ENCODE data around the gene ZFP36L1.
"Not testable (repeated sequence)": the region's sequence is repeated elsewhere in the genome, so short reads cannot be mapped to it uniquely, and the experiment has no call there.

The ZFP36L1 gene

DNA sequence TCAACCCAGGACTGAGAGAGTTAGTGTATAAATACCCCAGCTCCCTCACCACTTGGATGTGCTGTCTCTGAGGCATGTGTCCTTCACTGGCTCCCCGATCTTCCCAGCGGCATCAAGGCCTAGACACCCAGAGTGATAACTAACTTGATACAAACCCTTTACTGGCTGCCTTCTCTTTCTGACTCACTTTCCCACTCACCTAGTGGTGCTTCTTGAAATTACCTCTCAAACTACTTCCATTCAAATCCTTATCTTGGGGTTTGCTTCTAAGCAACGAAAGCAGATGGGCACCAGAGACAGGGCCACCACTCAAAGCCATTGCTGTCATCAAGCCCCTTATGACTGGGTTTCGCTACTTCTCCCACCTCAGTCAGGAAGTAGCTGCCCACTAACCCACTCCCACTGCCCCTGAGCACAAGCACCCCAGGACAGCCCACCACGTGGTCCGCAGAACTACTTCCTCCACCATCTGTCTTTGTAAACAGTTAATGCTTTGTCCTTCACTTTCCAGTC, 17.2 kb downstream of the ZFP36L1 start:
- in situ Hi-C loops (cut with HindIII; ENCODE audit: low pct_ligation_motif_present, low pct_unique_long_range_greater_than_20kb, low sequenced_read_pairs) = no loop called here
- no peak for DNase-seq

GRCh38 chr14:68774771-68775613, 17.9 kb downstream of the ZFP36L1 start:
- in situ Hi-C loops (cut with HindIII; ENCODE audit: low pct_ligation_motif_present, low pct_unique_long_range_greater_than_20kb, low sequenced_read_pairs) = no loop called here
- no peak for DNase-seq

DNA sequence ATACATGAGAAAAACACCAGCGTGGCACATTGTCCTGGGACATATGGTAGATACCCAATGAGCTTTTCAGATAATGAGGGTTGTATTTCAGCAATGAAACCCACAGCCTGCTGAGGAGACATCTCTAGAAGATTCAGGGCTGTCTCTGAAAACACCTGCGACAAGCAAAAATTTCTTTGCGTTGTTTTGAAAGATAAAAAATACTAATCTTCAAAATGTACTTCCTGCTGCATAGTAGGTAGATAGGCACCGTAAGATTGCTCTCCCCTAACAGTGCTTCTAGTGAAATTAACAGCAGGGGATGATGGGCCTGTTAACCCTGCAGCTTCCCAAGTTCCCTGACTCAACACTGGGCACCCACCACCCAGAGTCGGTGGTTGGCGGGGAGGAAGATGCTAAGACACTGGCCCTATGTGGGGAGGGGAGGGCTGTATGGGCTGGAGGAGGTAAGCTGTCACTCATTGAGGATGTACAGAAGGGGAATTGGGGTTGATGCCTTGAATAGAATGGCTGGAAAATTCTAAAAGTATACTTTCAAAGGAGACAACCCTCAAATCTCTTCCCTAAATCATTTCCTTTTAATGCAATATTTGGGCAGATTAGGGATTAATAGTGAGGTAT, 20.0 kb downstream of the ZFP36L1 start:
- in situ Hi-C loops (cut with HindIII; ENCODE audit: low pct_ligation_motif_present, low pct_unique_long_range_greater_than_20kb, low sequenced_read_pairs) = no loop called here

GRCh38 chr14:68771631-68772030, 21.2 kb downstream of the ZFP36L1 start:
- in situ Hi-C loops (cut with HindIII; ENCODE audit: low pct_ligation_motif_present, low pct_unique_long_range_greater_than_20kb, low sequenced_read_pairs) = no loop called here
- DNase-seq = no peak

More for the DNA sequence above, 20.0 kb downstream of the ZFP36L1 start:
- DNase-seq = no peak

DNA sequence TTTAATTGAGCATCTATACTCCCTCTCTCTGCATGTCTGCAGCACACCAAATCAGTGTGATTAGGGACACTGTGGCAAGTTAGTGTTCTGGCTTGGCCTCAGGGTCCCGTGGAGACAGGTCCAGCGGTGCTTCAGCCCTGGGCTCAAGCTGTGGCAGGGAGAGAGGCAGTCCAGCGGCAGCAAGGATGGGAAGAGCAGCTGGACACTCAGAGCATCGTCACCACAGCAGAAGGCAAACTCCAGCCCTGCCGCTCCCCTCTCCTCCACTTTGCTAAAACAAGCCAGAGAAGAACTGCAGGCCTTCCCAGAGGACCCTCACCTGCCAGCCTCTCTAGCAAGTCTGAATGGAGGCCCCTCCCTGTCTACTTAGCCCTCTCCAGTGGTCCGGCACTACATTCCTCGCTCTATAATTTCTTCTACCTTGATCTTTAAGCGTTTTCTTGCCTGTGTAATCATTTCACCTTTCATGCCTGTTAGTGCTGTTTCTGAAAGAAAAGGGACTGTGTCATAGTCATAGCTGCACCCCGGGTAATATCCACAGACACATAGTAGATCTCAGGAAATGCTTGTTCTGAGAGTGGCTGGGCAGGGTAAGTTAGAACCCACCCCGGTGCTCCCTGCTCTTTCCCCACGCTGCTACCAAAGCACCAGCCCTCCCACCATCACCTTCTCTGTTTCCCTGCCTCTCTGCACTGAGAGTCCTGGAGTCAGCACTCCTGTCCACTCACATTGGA, 22.1 kb downstream of the ZFP36L1 start:
- no peak for DNase-seq
- in situ Hi-C loops (cut with HindIII; ENCODE audit: low pct_ligation_motif_present, low pct_unique_long_range_greater_than_20kb, low sequenced_read_pairs) = no loop called here

DNA sequence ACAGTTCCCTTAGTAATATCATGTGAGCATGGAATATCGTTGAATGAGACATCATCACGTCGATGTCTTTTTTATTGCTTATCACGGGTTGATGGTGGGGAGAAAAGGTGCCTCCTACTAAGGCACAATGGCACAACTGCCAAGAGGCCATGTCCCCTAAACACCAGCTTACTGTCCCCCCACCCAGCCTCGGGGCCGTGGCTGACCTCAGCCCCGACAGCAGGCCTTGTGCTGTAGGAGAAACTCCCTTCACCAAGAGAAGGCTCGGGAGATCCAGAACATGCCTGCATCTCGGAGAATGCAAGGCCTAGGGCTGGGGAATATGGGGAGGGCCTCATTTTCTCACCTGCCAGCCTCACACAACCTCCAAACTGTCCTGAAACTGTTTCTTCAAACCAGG, 22.8 kb downstream of the ZFP36L1 start:
- in situ Hi-C loops (cut with HindIII; ENCODE audit: low pct_ligation_motif_present, low pct_unique_long_range_greater_than_20kb, low sequenced_read_pairs) = no loop called here

GRCh38 chr14:68768316-68768715, 24.6 kb downstream of the ZFP36L1 start:
- in situ Hi-C loops (cut with HindIII; ENCODE audit: low pct_ligation_motif_present, low pct_unique_long_range_greater_than_20kb, low sequenced_read_pairs) = no loop called here
- DNase-seq = no peak

More for the DNA sequence above, 22.8 kb downstream of the ZFP36L1 start:
- DNase-seq = no peak

DNA sequence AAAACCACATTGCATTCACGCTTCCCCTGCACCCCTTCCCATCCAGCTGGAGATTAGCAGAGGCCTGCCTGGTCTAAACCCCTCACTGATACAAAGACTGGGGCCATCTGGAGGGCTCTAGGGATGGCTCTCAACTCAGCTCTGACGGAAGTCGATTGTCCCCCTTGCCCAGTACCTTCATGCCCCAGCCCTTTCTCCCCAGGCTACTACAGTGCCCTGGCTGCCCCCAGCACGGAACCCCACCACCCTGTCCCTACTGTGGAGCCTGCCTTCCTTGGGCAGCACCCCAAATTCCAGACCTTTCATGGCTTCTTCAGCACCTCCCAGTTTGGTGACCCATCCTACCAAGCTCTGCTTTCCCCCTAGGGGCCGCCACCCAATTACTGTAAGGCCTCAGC, 25.6 kb downstream of the ZFP36L1 start:
- DNase-seq = no peak
- in situ Hi-C loops (cut with HindIII; ENCODE audit: low pct_ligation_motif_present, low pct_unique_long_range_greater_than_20kb, low sequenced_read_pairs) = no loop called here

DNA sequence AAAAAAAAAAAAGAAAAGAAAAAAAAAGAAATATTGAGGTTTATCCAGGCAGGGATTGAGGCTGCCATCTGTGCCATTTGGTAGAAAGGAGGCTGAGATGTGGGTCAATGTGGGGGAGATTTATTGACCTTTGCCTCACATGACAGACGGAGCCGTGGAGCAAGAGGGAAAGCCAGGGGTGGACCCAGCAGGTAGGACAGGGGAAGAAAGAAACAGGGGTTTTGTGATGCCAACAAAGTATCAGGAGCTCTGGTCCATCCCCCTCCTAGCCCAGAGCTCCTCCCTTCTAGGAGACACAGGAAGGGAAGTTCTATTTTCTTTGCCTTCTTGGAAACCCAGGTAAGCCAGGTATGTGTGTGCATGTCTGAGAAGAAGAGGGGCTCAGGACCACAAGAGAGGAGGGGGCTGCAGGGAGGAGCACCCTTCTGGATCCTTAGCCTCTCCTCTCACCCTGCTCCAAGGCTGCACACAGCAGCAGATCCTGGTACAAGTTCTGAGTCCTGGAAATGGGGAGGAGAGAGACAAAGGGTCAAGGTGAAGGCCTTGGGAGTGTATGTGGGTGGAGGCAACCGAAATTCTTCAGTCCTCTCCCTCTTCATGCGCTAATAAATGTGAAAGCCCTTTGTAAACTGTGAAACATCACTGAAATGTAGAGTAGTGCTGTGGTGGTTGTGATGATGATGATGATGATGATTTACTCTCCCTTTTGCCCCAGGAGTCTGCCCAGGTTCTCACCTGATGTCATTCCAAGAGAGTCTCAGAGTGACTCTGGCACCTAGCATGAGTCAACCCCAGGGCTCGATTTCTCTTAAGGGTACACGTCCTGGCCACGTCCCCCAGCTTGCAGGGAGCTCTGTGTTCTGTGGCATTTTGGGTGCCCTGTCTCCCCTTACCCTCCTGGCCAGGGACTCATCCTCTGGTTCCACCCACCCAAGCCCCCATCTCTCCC, 26.3 kb downstream of the ZFP36L1 start:
- DNase-seq = no peak
- in situ Hi-C loops (cut with HindIII; ENCODE audit: low pct_ligation_motif_present, low pct_unique_long_range_greater_than_20kb, low sequenced_read_pairs) = no loop called here

DNA sequence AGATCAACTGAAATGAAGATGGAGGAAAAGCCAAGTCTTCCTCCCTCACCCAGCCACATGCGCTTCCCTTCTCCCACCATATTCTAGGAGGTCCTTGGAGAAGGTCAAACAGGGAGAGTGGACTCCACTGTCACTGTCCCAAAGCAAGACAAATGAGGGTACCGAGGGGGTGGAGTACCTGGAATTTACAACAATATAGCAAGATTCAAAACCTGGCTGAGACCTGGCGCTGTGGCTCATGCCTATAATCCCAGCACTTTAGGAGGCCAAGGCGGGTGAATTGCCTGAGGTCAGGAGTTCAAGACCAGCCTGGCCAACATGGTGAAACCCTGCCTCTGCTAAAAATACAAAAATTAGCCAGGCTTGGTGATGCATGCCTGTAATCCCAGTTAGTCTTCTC, 29.0 kb downstream of the ZFP36L1 start:
- DNase-seq; in situ Hi-C loops (cut with HindIII; ENCODE audit: low pct_ligation_motif_present, low pct_unique_long_range_greater_than_20kb, low sequenced_read_pairs): not testable (repeated sequence)

- in situ Hi-C loops (cut with HindIII; ENCODE audit: low pct_ligation_motif_present, low pct_unique_long_range_greater_than_20kb, low sequenced_read_pairs) = no loop called here
- no peak for DNase-seq
These were observed 29.7 kb downstream of the ZFP36L1 start for GRCh38 chr14:68762953-68763764.

GRCh38 chr14:68761391-68761790, 31.5 kb downstream of the ZFP36L1 start:
- no peak for DNase-seq
- in situ Hi-C loops (cut with HindIII; ENCODE audit: low pct_ligation_motif_present, low pct_unique_long_range_greater_than_20kb, low sequenced_read_pairs) = no loop called here

DNA sequence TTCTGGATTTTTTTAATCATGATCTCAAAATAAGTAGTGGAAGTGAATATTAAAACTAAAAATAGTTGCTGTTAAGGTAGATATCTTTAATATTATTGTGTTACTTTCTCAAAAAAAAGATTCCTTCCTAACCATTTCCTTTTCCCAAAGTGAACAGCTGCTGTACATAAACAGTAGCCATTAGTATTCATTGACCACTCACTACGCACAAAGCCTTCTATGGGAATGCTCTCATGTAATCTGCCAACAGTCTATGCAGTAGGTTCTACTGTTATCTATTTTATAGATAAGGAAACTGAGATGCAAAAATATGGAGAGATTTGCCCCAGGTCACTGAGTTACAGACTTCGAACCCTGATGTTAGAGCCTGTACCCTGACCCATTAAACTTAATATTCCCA, 32.1 kb downstream of the ZFP36L1 start:
- DNase-seq = no peak
- in situ Hi-C loops (cut with HindIII; ENCODE audit: low pct_ligation_motif_present, low pct_unique_long_range_greater_than_20kb, low sequenced_read_pairs) = no loop called here

GRCh38 chr14:68759937-68760336, 32.9 kb downstream of the ZFP36L1 start:
- in situ Hi-C loops (cut with HindIII; ENCODE audit: low pct_ligation_motif_present, low pct_unique_long_range_greater_than_20kb, low sequenced_read_pairs) = no loop called here
- no peak for DNase-seq

DNA sequence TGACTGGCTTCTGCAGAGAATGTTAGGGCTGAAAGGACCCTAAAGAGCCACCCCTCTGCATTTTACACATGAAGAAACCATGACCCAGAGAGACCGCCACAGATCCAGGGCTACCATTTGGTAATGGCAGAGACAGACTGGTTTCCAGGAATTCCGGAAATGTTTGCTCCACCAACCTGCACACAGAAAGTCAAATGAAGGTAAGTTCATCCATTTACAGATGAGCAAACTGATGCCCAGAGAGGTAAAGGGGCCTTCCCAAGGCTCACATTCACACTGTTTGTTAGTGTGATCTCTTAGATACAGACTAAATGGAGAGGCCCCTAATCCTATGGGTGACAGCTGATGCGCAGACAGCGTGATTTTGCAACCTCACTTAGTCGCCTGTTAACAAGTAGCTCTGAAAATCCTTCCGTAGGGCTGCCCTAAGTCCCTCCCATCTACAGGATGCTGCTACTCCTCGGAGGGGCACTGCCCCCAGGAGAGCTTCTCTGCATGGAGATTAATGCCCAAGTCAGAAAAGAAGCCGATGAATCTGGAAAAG, 33.8 kb downstream of the ZFP36L1 start:
- no peak for DNase-seq
- in situ Hi-C loops (cut with HindIII; ENCODE audit: low pct_ligation_motif_present, low pct_unique_long_range_greater_than_20kb, low sequenced_read_pairs) = no loop called here

DNA sequence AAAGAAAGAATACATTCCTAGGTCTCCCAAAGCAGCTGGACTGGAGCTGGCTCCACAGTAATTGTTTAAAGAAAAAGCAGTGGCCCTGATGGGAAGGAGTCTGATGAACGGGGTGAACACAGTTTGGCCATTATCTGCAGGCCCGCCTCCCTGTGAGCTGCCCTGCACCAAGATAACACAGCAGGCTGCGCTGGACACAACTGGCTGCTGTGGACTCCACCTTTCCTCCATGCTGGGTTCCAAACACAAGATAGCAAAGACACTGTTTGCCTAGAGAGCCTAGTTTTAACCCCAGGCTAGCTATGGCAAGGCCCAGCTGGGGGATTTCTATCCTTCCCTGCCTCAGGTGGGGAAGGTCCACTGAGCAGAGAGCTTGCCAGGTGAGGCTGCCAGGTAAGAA, 34.6 kb downstream of the ZFP36L1 start:
- in situ Hi-C loops (cut with HindIII; ENCODE audit: low pct_ligation_motif_present, low pct_unique_long_range_greater_than_20kb, low sequenced_read_pairs) = no loop called here
- DNase-seq = no peak

DNA sequence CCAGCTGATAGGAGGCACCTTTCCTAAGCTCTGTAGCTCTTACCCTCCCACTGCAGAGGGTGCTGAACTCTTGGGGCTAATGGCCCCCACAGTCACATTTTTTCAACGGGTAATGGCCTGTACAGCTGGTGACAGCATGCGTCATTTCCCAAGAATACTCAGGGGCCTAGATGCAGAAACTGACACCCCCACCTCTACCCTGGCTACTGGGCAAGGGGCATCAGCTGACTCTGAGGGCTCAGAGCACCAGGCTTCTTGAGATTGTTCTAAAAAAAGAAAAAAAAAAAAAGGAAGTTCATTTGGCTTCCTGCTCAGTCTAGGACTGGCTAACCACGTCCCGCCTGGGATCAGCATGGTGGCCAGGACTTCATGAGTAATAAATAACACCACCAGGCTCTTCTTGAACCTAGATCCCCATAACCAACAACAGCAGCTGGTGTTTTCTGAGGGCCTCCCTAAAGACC, 35.2 kb downstream of the ZFP36L1 start:
- in situ Hi-C loops (cut with HindIII; ENCODE audit: low pct_ligation_motif_present, low pct_unique_long_range_greater_than_20kb, low sequenced_read_pairs) = no loop called here
- no peak for DNase-seq
